Motor neuron (in vitro differentiated cells): ENCODE results near the gene REPIN1. TPM values are rescaled to one million over a fixed set of nuclear protein-coding genes. Genes with fewer than 3 reads are reported as not detected.

Experiments
- ATAC-seq, 8 experiments: fragments of 200-7000 bp; cut with Tn5 transposase; replicated peaks in 6 of 8; 2 replicates each; pipeline ENCODE4 v1.8.0; 2021; ENCODE audit warnings: mild to moderate bottlenecking in 8 of 8, moderate library complexity in 8 of 8
- H3K27ac ChIP-seq, 2 donors: fragments of 250-450 bp; sonication (Bioruptor Pico); 2 replicates each; pipeline ENCODE4 v1.9.0; 2021; ENCODE audit warnings: antibody characterized with exemption in 2 of 2, mild to moderate bottlenecking in 2 of 2, moderate library complexity in 1 of 2
- H3K4me1 ChIP-seq, 2 donors: fragments of 250-450 bp; sonication (Bioruptor Pico); replicated peaks in 1 of 2; 2 replicates each; pipeline ENCODE4 v1.6.1; 2021; ENCODE audit warnings: antibody characterized with exemption in 2 of 2, mild to moderate bottlenecking in 2 of 2, moderate library complexity in 1 of 2
- H3K4me3 ChIP-seq, 5 donors: fragments of 250-450 bp; sonication (Bioruptor Pico); 2 replicates each; pipeline ENCODE4 v1.9.0; 2021; ENCODE audit warnings: antibody characterized with exemption in 5 of 5, mild to moderate bottlenecking in 5 of 5, moderate library complexity in 4 of 5
- WGBS, 10 experiments: fragments of 450-650 bp; shearing (Covaris generic); methylation state at CpG; one replicate each; pipeline ENCODE4 v1.0.0; 2022; 5-methylcytosine and 5-hydroxymethylcytosine counted together
- in situ Hi-C, 9 experiments: fragments of 400-800 bp; cut with MboI; loops; one replicate each; pipeline ENCODE4 v1.15.0; 2021; ENCODE audit warnings: low sequenced_read_pairs in 9 of 9, low pct_unique_long_range_greater_than_20kb in 2 of 9; ENCODE audit not compliant: unreplicated experiment in 9 of 9
- total RNA-seq, 8 experiments: library from RNA; unstranded; fragments of 300-600 nt; gene quantifications; 2 replicates each; pipeline versions ENCODE4 v1.2.3 to v1.2.4, GENCODE V29; 2022

REPIN1 gene
- total RNA-seq, 8 experiments from 2014 or later, result 54.9 to 102 (median 67.1) TPM

DNA sequence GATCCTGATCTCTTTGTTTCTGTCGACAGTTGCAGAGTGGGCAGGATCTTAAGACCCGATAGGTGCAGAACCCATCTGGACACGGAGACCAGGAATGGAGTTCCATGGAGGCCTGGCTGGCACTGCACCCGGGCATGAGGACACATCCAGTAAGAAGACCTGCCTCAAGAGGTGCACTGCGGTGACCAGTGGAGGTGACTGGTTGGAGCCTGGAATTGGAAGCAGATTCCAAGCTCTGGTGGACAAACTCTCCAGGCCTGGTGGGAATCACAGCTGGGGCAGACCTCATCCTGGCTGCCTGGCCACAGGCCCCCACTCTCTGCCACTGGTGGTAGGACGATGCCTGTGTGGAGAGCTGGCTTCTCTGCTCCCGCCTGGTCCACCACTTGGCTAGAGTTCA is 41.5 kb downstream of the REPIN1 start:
- Histone ChIP-seq H3K4me1 (peaks cover 14 to 22% of the 10 kb centered on the region in 2 donors), H3K27ac (no peak overlapping the region), H3K4me3 (no peak overlapping the region)
- WGBS, 10 experiments, result 87 to 100% (median 87%) methylated on average over 2 to 5 of the region's 7 CpGs; no CpG with 5 or more reads in 7 of the 10 experiments
- in situ Hi-C loops, result loop anchor here in 3 of 9 experiments (25.0 kb wide), 3 partner anchors 123 to 577 kb away; partner anchors contain the start of genes ATP6V0E2 (in 1 of the 3), KCNH2 (in 1 of the 3) and NOS3 (in 1 of the 3)
- ATAC-seq, result no peak

DNA sequence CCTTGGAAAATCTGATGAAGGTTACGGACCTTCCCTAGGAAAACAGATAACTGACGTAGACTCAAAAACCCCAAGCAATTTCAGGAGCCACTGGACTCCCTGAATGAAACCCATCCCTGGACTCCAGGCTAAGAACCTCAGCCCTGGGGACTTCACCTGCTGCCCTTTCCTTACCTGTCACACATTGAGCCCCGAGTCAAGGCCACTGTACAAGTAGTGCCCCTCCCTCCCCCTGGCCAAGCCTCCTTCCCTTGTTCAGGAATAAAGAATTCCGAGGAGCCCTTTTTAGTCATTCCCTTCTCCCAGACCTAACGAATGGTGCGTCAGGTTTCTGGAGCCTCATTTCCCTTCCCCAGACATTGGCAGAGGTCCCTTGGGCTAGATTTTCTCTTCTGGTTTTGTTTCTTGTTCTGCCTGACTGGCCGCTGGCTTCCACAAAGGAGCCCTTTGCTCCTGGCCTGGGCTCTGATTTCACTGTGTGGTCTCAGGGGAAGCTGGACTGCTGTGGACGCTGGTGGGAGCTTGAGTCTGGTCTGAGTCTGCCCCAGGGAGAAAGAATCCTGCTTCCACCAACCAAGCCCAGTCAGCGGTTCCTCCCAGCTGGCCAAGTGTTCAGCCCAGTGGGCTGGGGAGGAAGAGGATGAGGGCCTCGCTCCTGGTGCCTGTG is 42.2 kb downstream of the REPIN1 start:
- H3K4me1 ChIP-seq, result peaks cover 16 to 29% of the 10 kb centered on the region in 2 donors
- H3K27ac ChIP-seq, result peak overlapping the region in 1 of 2 donors; percentile 75
- in situ Hi-C loops, result loop anchor here in 3 of 9 experiments (25.0 kb wide), 3 partner anchors 124 to 576 kb away; partner anchors contain the start of genes ATP6V0E2 (in 1 of the 3), KCNH2 (in 1 of the 3) and NOS3 (in 1 of the 3)
- no peak overlapping the region for H3K4me3 ChIP-seq
- ATAC-seq, result no peak
- WGBS, 10 experiments, result 40 to 100% (median 78%) methylated on average over 1 to 9 of the region's 10 CpGs; no CpG with 5 or more reads in 2 of the 10 experiments

DNA sequence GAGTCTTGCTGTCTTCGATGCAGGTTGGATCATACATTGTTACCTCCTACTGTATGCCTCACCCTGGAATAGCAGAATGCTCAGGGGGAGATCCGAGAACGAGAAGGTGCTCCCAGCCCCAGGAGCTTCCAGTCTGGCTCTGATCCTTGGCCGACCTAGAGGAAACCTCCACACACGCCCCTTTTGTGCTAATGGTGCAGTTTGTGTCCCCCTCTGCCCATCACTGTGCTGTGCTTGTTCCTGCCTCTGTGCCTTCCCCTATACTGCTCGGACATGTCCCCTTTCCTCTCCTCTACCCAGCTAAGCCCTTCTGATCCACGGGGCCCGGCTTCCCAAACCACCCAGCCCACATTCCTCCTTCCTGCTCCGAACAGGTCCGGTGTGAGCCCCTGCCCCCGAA is 43.0 kb downstream of the REPIN1 start:
- in situ Hi-C loops, result loop anchor here in 3 of 9 experiments (25.0 kb wide), 3 partner anchors 124 to 576 kb away; partner anchors contain the start of genes ATP6V0E2 (in 1 of the 3), KCNH2 (in 1 of the 3) and NOS3 (in 1 of the 3)
- ATAC-seq, result no peak
- no peak overlapping the region for H3K27ac ChIP-seq

DNA sequence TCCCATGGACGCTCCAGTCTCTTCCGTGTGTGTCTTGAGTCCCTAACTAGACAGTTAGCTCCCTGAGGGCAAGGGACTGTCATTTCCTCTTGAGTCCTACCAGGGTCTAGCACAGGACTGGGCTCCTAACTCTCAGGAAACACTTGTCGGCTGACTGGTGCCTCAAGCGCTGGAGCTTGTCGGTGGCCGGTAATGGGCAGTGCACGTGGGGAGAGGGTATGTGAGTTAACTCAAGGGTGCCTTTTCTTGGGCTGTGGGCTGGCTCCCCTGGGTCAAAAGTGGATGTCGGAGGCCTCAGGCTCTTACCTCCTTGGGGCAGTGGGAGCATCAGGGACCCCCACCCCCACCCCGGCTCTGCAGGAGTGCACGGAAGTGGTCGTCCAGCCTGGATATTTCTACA is 43.4 kb downstream of the REPIN1 start:
- Histone ChIP-seq H3K4me1 (peaks cover 8 to 24% of the 10 kb centered on the region in 2 donors), H3K4me3 (no peak overlapping the region), H3K27ac (no peak overlapping the region)
- ATAC-seq, result no peak
- in situ Hi-C loops, result loop anchor here in 3 of 9 experiments (25.0 kb wide), 3 partner anchors 125 to 575 kb away; partner anchors contain the start of genes ATP6V0E2 (in 1 of the 3), KCNH2 (in 1 of the 3) and NOS3 (in 1 of the 3)
- WGBS, 10 experiments, result 80 to 100% (median 95%) methylated on average over 1 to 2 of the region's 11 CpGs; no CpG with 5 or more reads in 6 of the 10 experiments

More for the DNA sequence above, 43.0 kb downstream of the REPIN1 start:
- Histone ChIP-seq H3K4me1 (peaks cover 12 to 27% of the 10 kb centered on the region in 2 donors), H3K4me3 (no peak overlapping the region)
- WGBS, 10 experiments, result 40 to 100% (median 68%) methylated on average over 1 to 6 of the region's 11 CpGs; no CpG with 5 or more reads in 4 of the 10 experiments

DNA sequence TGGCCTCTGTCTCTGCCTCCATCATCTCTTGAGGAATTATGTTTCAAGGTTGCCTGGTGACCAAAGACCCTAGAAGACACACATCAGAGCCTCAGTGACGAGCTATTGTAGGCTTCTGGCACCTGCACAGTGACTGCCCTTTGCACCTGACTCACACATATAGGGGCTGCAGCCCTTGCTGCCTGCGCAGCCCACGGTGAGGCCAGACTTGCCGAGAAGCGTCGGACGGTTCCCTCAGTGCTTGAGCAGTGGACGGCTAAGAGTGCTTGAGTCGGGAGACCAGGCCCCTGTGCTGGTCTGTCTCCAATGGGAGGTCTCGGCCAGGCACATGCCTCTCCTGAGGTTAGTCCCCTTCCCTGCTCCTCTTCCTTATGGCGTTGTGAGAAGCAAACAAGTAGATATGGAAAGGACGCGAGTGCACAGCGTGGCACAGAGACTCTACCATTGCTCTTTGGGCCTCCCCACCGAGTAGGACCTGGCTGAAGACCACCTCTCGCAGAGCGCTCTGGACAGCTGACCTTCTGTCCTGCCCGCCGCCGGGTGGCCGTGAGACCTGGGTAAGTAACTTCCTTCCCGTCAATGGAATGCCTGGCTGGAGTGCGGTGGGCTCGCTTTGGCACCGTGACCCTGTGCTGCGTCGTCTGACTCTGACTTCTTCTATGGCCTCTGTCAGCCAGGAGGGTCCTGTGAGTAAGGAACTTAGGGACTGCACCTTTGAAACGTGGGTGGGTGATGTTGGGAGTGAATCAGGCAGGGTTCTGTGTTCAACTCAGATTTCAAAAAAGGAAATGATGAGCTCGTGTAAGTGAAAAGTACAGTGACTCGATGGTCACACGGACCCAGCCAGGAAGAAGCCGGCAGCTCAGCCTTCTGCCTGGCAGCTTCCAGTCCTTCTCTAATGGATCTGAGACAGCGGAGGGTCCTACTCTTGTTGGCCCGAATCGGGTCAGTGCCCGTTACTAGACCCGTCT is 44.2 kb downstream of the REPIN1 start:
- 51 to 100% (median 80%) methylated on average over 1 to 17 of the region's 37 CpGs; no CpG with 5 or more reads in 2 of the 10 experiments for WGBS, 10 experiments
- H3K27ac ChIP-seq, result no peak overlapping the region
- in situ Hi-C loops, result loop anchor here in 3 of 9 experiments (25.0 kb wide), 3 partner anchors 126 to 574 kb away; partner anchors contain the start of genes ATP6V0E2 (in 1 of the 3), KCNH2 (in 1 of the 3) and NOS3 (in 1 of the 3)
- H3K4me3 ChIP-seq, result no peak overlapping the region
- peaks cover 8 to 24% of the 10 kb centered on the region in 2 donors for H3K4me1 ChIP-seq
- ATAC-seq, result no peak

DNA sequence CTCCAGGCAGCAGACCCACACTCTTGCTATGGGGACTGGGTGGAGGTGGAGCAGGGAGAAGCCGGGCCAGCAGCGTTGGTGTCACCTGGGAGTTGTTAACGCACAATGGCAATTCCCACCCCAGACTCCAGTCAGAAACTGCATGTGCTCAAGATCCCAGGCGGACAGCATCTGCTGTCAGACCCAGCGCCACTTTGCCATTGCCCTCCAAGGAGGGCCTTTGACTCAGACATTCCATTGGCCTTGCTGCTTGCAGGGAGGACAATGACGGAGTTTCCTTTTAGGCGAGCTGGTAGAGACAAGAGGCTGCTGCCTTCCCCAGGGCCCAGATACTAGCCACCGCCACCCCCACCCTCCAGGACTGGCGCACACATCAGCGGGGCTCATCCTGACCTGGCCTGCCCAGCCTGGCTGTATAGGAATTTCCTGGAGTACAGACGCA is 45.0 kb downstream of the REPIN1 start:
- in situ Hi-C loops, result loop anchor here in 3 of 9 experiments (25.0 kb wide), 3 partner anchors 126 to 574 kb away; partner anchors contain the start of genes ATP6V0E2 (in 1 of the 3), KCNH2 (in 1 of the 3) and NOS3 (in 1 of the 3)
- Histone ChIP-seq H3K4me1 (peaks cover 8 to 24% of the 10 kb centered on the region in 2 donors), H3K27ac (no peak overlapping the region), H3K4me3 (no peak overlapping the region)
- ATAC-seq, result peak in 5 of 8 experiments; percentile 19 to 63 (median 46)
- WGBS, 10 experiments, result 81 to 100% (median 96%) methylated on average over 1 to 6 of the region's 11 CpGs; no CpG with 5 or more reads in 4 of the 10 experiments

DNA sequence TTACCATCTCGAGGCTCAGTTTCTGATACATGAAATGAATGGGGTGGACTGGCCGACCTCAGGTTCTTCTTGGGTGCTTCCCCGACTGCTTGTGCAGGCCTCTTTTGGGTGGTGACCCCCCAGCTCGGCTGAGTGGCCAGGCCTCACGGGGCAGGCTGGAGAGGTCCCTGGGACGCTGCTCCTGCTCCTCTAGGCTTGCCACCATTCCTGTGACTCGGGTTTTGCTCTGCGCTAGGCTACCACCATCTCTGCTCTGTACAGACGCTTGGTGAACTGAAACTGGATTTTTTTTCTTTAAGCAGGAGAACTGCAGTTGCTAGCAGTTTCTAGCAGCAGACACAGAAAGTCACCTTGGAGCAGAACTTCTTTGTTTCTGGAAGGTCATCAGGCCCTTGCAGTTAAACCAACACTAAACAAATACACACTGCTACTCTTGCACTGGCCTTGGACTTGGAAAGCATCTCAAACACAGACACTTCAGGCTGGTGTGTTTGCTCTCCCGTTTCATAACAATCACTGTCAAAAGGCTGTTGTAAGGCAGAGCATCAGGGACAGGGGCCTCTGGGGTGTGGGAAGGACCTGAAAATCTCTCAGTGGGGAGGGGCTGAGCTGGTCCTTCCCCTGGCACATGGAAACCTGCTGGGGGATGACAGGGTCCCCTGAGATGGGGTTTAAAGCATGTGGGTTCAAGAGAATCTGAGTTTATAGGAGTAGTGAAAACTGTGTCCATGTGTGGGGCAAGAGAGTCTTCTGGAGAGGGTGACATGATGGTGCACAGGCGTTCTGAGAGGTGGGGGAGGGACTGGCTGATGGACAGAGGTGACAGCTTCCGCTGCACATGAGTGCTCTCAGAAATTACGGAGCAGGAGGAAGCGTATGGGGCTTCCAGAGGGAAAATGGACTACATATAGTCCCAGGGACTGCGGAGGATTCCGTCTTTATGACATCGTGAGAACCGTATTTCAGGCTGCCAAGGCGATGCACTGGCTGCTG is 46.8 kb downstream of the REPIN1 start:
- 79 to 96% (median 88%) methylated on average over 2 to 4 of the region's 19 CpGs; no CpG with 5 or more reads in 5 of the 10 experiments for WGBS, 10 experiments
- ATAC-seq, result peak in 5 of 8 experiments; percentile 41 to 87 (median 56)
- in situ Hi-C loops, result loop anchor here in 3 of 9 experiments (25.0 kb wide), 3 partner anchors 128 to 572 kb away; partner anchors contain the start of genes ATP6V0E2 (in 1 of the 3), KCNH2 (in 1 of the 3) and NOS3 (in 1 of the 3)
- peaks cover 8 to 24% of the 10 kb centered on the region in 2 donors for H3K4me1 ChIP-seq
- no peak overlapping the region for H3K27ac ChIP-seq
- H3K4me3 ChIP-seq, result no peak overlapping the region

DNA sequence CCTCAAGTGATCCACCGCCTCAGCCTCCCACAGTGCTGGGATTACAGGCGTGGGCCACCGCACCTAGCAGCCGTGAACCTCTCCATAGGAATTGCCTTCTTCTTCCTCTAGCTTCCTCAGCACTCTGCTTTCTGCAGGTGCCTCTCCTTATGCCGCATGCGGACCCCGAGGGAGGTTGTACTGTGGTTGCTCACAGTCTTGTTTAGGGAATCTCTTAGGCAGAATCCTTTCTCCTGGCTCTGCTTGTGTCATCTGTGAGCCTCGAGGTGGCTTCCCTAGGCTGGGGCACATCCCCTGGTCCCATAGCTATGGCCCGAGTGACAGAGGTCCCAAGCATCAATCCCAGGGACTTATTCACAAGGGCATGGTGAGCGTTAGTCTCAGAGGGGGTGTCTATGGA is 48.6 kb downstream of the REPIN1 start:
- Histone ChIP-seq H3K4me1 (peaks cover 8 to 16% of the 10 kb centered on the region in 2 donors), H3K27ac (no peak overlapping the region), H3K4me3 (no peak overlapping the region)
- ATAC-seq, result no peak
- in situ Hi-C loops, result loop anchor here in 3 of 9 experiments (25.0 kb wide), 3 partner anchors 130 to 570 kb away; partner anchors contain the start of genes ATP6V0E2 (in 1 of the 3), KCNH2 (in 1 of the 3) and NOS3 (in 1 of the 3)
- WGBS, 10 experiments, result 58 to 100% (median 93%) methylated on average over 2 to 5 of the region's 10 CpGs; no CpG with 5 or more reads in 2 of the 10 experiments

DNA sequence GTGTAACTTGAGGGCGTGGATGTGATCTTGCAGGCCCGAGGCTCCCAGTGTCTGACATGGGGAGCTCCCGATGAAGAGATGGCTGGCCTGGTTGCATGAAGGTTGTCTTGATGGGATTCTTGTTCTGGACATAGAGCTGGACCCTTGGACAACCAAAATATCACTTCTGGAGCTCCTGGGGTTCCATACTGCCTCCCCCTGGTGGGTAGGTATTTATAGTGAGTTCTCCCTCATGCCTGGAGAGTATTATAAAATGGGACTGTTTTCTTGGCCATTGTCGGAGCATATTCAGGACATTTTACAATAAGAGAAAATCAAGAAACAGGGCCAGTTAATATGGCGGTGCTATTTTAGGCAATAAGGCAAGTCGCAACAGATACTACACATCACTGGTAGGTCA is 49.2 kb downstream of the REPIN1 start:
- no peak for ATAC-seq
- Histone ChIP-seq H3K27ac (no peak overlapping the region), H3K4me3 (no peak overlapping the region), H3K4me1 (peaks cover 8 to 16% of the 10 kb centered on the region in 2 donors)
- WGBS, 10 experiments, result 85 to 100% (median 100%) methylated on average over 1 to 5 of the region's 6 CpGs; no CpG with 5 or more reads in 1 of the 10 experiments
- in situ Hi-C loops, result loop anchor here in 3 of 9 experiments (25.0 kb wide), 3 partner anchors 131 to 569 kb away; partner anchors contain the start of genes ATP6V0E2 (in 1 of the 3), KCNH2 (in 1 of the 3) and NOS3 (in 1 of the 3)

DNA sequence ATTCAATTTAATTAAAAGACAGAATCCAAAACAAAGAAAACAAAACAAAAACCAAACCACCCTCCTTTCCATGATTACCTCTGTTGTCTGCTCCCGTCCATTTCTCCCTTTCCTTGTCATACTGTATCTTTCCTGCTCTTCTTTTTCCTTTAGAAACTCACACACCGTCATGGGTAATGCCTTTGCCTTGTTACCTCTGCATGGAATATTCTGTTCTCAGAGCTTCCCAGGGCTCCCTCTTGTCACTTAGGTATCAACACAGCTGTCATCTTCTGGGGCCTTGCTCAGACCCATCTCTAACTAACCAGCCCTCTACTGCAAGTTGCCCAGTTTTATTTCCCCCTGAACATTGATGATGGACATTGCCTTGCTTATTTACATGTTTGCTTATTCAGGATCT is 51.6 kb downstream of the REPIN1 start:
- in situ Hi-C loops, result loop anchor here in 3 of 9 experiments (25.0 kb wide), 3 partner anchors 133 to 567 kb away; partner anchors contain the start of genes ATP6V0E2 (in 1 of the 3), KCNH2 (in 1 of the 3) and NOS3 (in 1 of the 3)
- H3K4me1 ChIP-seq, result peaks cover 6 to 11% of the 10 kb centered on the region in 2 donors
- WGBS, 10 experiments, result 29 to 94% (median 83%) methylated on average over 1 to 2 of the region's 2 CpGs; no CpG with 5 or more reads in 1 of the 10 experiments

More for the DNA sequence above, 51.6 kb downstream of the REPIN1 start:
- ATAC-seq, result no peak
- Histone ChIP-seq H3K27ac (no peak overlapping the region), H3K4me3 (no peak overlapping the region)
